Mucosa of descending colon (tissue), 3 donors: ENCODE results near the gene ST3GAL2. TPM values are rescaled to one million over a fixed set of nuclear protein-coding genes. Genes with fewer than 3 reads are reported as not detected.

ENCODE experiments used
- ATAC-seq: fragments of 200-7000 bp; cut with Tn5 transposase; one replicate; pipeline ENCODE4 v1.9.1; 2020; ENCODE audit warnings: mild to moderate bottlenecking, moderate library complexity
- DNase-seq, 3 donors: peaks; one replicate each; pipeline ENCODE4 v3.0.0-alpha.2; 2020
- H3K36me3 ChIP-seq: fragments of 200-600 bp; one replicate; pipeline ENCODE4 v1.8.0; 2021; ENCODE audit warnings: low read depth, mild to moderate bottlenecking
- H3K4me1 ChIP-seq: fragments of 200-600 bp; one replicate; pipeline ENCODE4 v1.8.0; 2021; ENCODE audit warnings: low read depth, mild to moderate bottlenecking
- H3K4me3 ChIP-seq: fragments of 200-600 bp; one replicate; pipeline ENCODE4 v1.8.0; 2021; ENCODE audit warnings: mild to moderate bottlenecking
- H3K9me3 ChIP-seq: fragments of 200-600 bp; one replicate; pipeline ENCODE4 v1.8.0; 2021; ENCODE audit warnings: mild to moderate bottlenecking
- intact Hi-C, 2 donors: fragments of 100-400 bp; cut with DNase I in 1 of 2; cut with micrococcal nuclease in 1 of 2; formaldehyde crosslinking; loops; one replicate each; pipeline versions ENCODE4 v1.11.0 to v1.11.1; 2022; cut with DNase I, micrococcal nuclease
- total RNA-seq, 3 donors: library from RNA; stranded (reverse); fragmentation: NEBNext Ultra II Directional in 2 of 3; extraction: Animal tissue kit (Norgen Biotek cat#: 25700) in 2 of 3; gene quantifications; one replicate each; pipeline versions ENCODE4 v1.2.1 to v1.2.4, GENCODE V29; 2021 to 2023
- TF ChIP-seq, protein P1 (sequence below): fragments of 200-600 bp; IDR thresholded peaks from one replicate; pipeline ENCODE4 v1.8.0; 2022; ENCODE audit warnings: antibody characterized with exemption, mild to moderate bottlenecking
- donor health status: DM: no; HTN: no; CAD: no; lungs with moderate emphysema.
- donor health status: DM: no; HTN: no; CAD: no.
- donor health status: DM: no; HTN: yes; CAD: no.

ST3GAL2 gene
- total RNA-seq, 3 donors from 2014 or later: 4.2 to 22.4 (median 9.5) TPM

- DNase-seq (no peak), ATAC-seq (no peak)
- intact Hi-C loops: loop anchor here in 1 of 2 donors (10.0 kb wide), 1 partner anchor 68 kb away; no protein-coding TSS in a partner anchor
- TF ChIP-seq, protein P1, sequence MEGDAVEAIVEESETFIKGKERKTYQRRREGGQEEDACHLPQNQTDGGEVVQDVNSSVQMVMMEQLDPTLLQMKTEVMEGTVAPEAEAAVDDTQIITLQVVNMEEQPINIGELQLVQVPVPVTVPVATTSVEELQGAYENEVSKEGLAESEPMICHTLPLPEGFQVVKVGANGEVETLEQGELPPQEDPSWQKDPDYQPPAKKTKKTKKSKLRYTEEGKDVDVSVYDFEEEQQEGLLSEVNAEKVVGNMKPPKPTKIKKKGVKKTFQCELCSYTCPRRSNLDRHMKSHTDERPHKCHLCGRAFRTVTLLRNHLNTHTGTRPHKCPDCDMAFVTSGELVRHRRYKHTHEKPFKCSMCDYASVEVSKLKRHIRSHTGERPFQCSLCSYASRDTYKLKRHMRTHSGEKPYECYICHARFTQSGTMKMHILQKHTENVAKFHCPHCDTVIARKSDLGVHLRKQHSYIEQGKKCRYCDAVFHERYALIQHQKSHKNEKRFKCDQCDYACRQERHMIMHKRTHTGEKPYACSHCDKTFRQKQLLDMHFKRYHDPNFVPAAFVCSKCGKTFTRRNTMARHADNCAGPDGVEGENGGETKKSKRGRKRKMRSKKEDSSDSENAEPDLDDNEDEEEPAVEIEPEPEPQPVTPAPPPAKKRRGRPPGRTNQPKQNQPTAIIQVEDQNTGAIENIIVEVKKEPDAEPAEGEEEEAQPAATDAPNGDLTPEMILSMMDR: no peak
- Histone ChIP-seq H3K4me3 (no peak overlapping the region), H3K36me3 (no peaks in the 10 kb centered on the region), H3K9me3 (no peaks in the 10 kb centered on the region), H3K4me1 (no peaks in the 10 kb centered on the region)
Measured at GRCh38 chr16:70463235-70463634, 24.3 kb upstream of the ST3GAL2 start.

GRCh38 chr16:70460737-70461261 lies 21.9 kb upstream of the ST3GAL2 start:
- TF ChIP-seq, protein P1: no peak
- Histone ChIP-seq H3K4me3 (no peak overlapping the region), H3K9me3 (no peaks in the 10 kb centered on the region), H3K36me3 (no peaks in the 10 kb centered on the region), H3K4me1 (no peaks in the 10 kb centered on the region)
- no peak for DNase-seq
- ATAC-seq: peak; percentile 32
- intact Hi-C loops: loop anchor here in 1 of 2 donors (10.0 kb wide), 1 partner anchor 66 kb away; no protein-coding TSS in a partner anchor

- Histone ChIP-seq H3K4me3 (no peak overlapping the region), H3K9me3 (no peaks in the 10 kb centered on the region), H3K4me1 (no peaks in the 10 kb centered on the region), H3K36me3 (no peaks in the 10 kb centered on the region)
- DNase-seq: no peak
- TF ChIP-seq, protein P1: no peak
- intact Hi-C loops: loop anchor here in 1 of 2 donors (10.0 kb wide), 1 partner anchor 63 kb away; no protein-coding TSS in a partner anchor
- ATAC-seq: no peak
Measured at GRCh38 chr16:70457446-70458166, 18.7 kb upstream of the ST3GAL2 start.

DNA sequence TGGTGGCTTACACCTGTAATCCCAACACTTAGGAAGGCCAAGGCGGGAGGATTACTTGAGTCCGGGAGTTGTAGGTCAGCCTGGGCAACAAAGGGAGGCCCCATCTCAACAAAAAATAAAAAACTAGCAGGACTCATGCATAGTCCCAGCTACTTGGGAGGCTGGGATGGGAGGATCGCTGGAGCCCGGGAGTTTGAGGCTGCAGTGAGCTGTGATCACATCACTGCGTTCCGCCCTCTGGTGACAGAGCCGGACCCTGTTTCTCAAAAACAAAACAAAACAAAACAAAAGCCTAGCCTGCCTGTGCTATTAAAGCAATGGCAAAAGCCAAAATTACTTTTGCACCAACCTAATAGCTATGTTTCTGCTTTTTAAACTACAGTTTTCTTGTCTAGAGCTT lies 17.0 kb upstream of the ST3GAL2 start:
- intact Hi-C loops: loop anchor here in 1 of 2 donors (10.0 kb wide), 1 partner anchor 61 kb away; no protein-coding TSS in a partner anchor
- ATAC-seq (no peak), DNase-seq (no peak)
- TF ChIP-seq, protein P1: no peak
- no peak overlapping the region for H3K4me3 ChIP-seq
- no peaks in the 10 kb centered on the region for H3K36me3 ChIP-seq
- no peaks in the 10 kb centered on the region for H3K4me1 ChIP-seq
- no peaks in the 10 kb centered on the region for H3K9me3 ChIP-seq

DNA sequence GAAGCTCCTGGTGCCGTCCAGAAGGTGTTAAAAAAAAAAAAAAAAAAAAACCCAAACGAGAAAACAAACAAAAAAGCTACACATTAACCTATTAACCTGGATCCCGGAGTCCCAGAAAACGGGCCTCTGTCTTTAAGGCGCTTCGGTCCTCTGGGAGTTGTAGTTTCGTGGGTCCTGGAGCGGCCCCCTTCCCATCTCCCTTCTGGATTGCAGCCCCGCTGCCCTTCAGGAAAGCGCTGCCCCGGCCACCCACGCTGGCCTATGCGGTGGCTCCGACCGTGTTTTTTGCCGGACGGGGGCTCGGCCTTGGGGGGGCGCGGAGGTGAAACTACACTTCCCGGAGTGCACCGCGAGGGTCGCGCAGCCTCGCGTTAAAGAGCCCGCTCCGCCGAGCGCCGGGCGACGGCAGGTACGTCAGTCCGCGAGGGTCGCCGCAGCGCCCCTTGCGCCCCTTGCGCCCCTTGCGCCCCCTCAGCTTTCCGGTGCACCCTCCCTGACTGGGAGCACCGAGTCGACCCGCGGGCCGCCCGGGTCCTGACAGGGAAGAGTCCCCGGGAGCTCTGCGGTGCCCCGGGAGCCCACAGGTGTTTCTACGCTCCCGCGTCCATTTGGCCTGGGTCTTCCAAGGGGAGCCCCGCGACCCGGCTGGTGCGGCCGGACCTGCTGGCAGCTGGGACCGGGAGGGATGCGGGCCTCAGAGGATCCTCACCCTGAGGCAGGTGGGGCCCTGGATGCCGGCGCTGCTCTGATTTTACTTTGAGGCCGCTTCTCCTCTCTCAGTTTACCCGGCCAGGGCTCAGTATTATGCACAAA lies 15.5 kb upstream of the ST3GAL2 start, which contains the start of gene FCSK:
Gene FCSK (plus strand): TSS at position 374 of the 813 bp plus-strand sequence. CDS start 8,596 bp downstream, outside the sequence.
- DNase-seq: peak; percentile 75 to 83 (median 82)
- TF ChIP-seq, protein P1: no peak
- Histone ChIP-seq H3K4me1 (no peaks in the 10 kb centered on the region), H3K36me3 (no peaks in the 10 kb centered on the region), H3K9me3 (no peaks in the 10 kb centered on the region), H3K4me3 (peak within 1 kb of the TSS; percentile 89)
- ATAC-seq: peak; percentile 93
- intact Hi-C loops: loop anchor here in 1 of 2 donors (10.0 kb wide), 1 partner anchor 60 kb away; no protein-coding TSS in a partner anchor
